ENCODE results near the gene UBR4. TPM values are rescaled to one million over a fixed set of nuclear protein-coding genes. Genes with fewer than 3 reads are reported as not detected.

UBR4 gene
- polyA plus RNA-seq, 1 experiment = 80.0 TPM

DNA sequence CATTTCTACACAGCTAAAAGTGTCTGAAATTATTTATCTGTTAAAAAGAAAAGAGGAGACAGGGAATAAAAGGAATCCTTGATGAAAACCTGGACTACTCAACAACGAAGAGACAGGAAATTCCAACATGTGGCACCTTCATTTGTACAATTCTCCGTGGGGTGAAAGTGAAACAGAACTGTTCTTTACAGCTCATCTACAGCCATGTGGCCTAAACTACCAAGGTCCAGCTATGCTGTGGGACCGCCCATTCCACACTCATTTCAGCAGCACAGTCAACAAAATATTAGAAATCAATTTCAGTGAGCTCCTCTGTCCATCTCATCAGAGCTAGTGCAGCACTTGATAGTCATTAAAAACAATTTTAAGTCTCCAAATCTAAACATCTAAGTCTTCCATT, 44.0 kb downstream of the UBR4 start:
- ChIA-PET CTCF (interaction anchor here (0.9 to 1.3 kb wide), 4 partner anchors 10 to 27 kb away, joined by 3 to 7 read pairs (median 3); no protein-coding TSS in a partner anchor), POLR2A (no interaction called here)
- no peak for DNase-seq (ENCODE audit: low read depth)
- H3K36me3 ChIP-seq (ENCODE audit: control insufficient read depth, insufficient read depth, low read length) = peaks cover 38% of the 10 kb centered on the region
- H3K4me3 ChIP-seq (ENCODE audit: low read depth, low read length) = no peak overlapping the region
- no peaks in the 10 kb centered on the region for H3K27me3 ChIP-seq (ENCODE audit: control insufficient read depth, insufficient read depth, low read length)
- no peak for TF ChIP-seq CTCF (IDR thresholded peaks at IDR 0.05; ENCODE audit: insufficient read depth, low read depth, low read length)

DNA sequence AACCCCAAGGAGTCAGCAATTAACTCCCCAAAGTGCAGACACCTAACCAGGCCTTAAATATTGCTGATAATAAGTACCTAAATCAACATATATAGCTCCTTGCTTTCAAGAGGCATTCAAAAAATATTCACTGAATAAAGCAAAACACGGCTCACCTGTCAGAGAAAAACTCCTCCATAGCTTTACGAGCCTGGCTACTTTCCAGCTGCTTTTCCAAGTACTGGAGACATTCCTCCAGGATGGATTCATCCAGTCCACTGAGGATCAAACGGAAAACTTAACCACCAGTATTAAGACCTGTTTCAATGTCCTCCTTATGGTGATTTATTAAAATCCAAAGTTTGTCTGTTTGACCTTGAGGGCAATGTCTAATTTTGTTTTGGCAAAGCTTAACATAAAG, 44.6 kb downstream of the UBR4 start:
- Histone ChIP-seq H3K36me3 (ENCODE audit: control insufficient read depth, insufficient read depth, low read length) (peaks cover 42% of the 10 kb centered on the region), H3K27me3 (ENCODE audit: control insufficient read depth, insufficient read depth, low read length) (no peaks in the 10 kb centered on the region), H3K4me3 (ENCODE audit: low read depth, low read length) (no peak overlapping the region)
- ChIA-PET POLR2A (no interaction called here), CTCF (interaction anchor here (0.6 to 1.3 kb wide), 5 partner anchors 11 to 287 kb away, joined by 3 to 7 read pairs (median 3); no protein-coding TSS in a partner anchor)
- no peak for TF ChIP-seq CTCF (IDR thresholded peaks at IDR 0.05; ENCODE audit: insufficient read depth, low read depth, low read length)
- DNase-seq (ENCODE audit: low read depth) = no peak

- no peak for TF ChIP-seq CTCF (IDR thresholded peaks at IDR 0.05; ENCODE audit: insufficient read depth, low read depth, low read length)
- ChIA-PET CTCF (interaction anchor here (0.7 kb wide), 2 partner anchors 8 to 49 kb away, joined by 3 read pairs; no protein-coding TSS in a partner anchor), POLR2A (no interaction called here)
- Histone ChIP-seq H3K27me3 (ENCODE audit: control insufficient read depth, insufficient read depth, low read length) (no peaks in the 10 kb centered on the region), H3K36me3 (ENCODE audit: control insufficient read depth, insufficient read depth, low read length) (peaks cover 44% of the 10 kb centered on the region), H3K4me3 (ENCODE audit: low read depth, low read length) (no peak overlapping the region)
- no peak for DNase-seq (ENCODE audit: low read depth)
Measured at GRCh38 chr1:19164274-19165015, 45.6 kb downstream of the UBR4 start.

DNA sequence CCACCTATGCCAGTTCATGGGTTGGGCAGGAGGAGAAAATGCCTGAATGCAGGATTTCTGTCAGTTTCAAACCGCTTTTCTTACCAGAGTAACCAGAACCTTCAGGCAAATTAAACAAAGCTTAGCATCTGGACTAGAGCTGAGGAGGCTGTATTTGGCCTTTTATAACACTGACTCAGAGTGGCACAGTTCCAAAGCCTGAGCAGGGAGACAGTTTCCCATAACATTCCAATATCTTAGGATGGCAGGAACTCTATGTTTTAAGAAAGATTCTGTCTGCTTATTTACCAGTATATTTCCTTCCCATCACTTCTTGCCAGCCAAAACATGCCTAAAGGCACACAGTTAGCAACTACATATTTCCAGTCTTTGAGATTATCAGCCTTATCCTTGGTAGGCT, 46.8 kb downstream of the UBR4 start:
- H3K36me3 ChIP-seq (ENCODE audit: control insufficient read depth, insufficient read depth, low read length) = peaks cover 41% of the 10 kb centered on the region
- H3K4me3 ChIP-seq (ENCODE audit: low read depth, low read length) = no peak overlapping the region
- no peak for TF ChIP-seq CTCF (IDR thresholded peaks at IDR 0.05; ENCODE audit: insufficient read depth, low read depth, low read length)
- CTCF ChIA-PET = interaction anchor here (0.5 to 1.9 kb wide), 5 partner anchors 10 to 489 kb away, joined by 3 to 12 read pairs (median 4); no protein-coding TSS in a partner anchor
- peak; percentile 88 for DNase-seq (ENCODE audit: low read depth)
- POLR2A ChIA-PET = no interaction called here
- no peaks in the 10 kb centered on the region for H3K27me3 ChIP-seq (ENCODE audit: control insufficient read depth, insufficient read depth, low read length)

GRCh38 chr1:19160831-19161230, 49.2 kb downstream of the UBR4 start:
- no peak for TF ChIP-seq CTCF (IDR thresholded peaks at IDR 0.05; ENCODE audit: insufficient read depth, low read depth, low read length)
- ChIA-PET POLR2A (no interaction called here), CTCF (interaction anchor here (1.7 kb wide), 1 partner anchor 15 kb away, joined by 4 read pairs; no protein-coding TSS in a partner anchor)
- no peak for DNase-seq (ENCODE audit: low read depth)
- H3K36me3 ChIP-seq (ENCODE audit: control insufficient read depth, insufficient read depth, low read length) = peaks cover 37% of the 10 kb centered on the region
- H3K27me3 ChIP-seq (ENCODE audit: control insufficient read depth, insufficient read depth, low read length) = no peaks in the 10 kb centered on the region
- no peak overlapping the region for H3K4me3 ChIP-seq (ENCODE audit: low read depth, low read length)

Measured in BJ (cell line).